Parathyroid adenoma (tissue), 2 donors: ENCODE results near the gene URAD.

Source experiments
- H2AFZ ChIP-seq: fragments of 300-600 bp; sonication (generic); one replicate; pipeline ENCODE4 v1.7.0; 2017; ENCODE audit warnings: antibody characterized with exemption, mild to moderate bottlenecking
- H3K27ac ChIP-seq: fragments of 300-600 bp; sonication (generic); one replicate; pipeline ENCODE4 v1.7.0; 2017
- H3K27me3 ChIP-seq: fragments of 300-600 bp; sonication (generic); one replicate; pipeline ENCODE4 v1.7.0; 2017; ENCODE audit warnings: low read length; ENCODE audit not compliant: control insufficient read depth, insufficient read depth
- H3K36me3 ChIP-seq: fragments of 300-600 bp; sonication (generic); one replicate; pipeline ENCODE4 v1.7.0; 2017; ENCODE audit warnings: low read length; ENCODE audit not compliant: control insufficient read depth, insufficient read depth
- H3K4me1 ChIP-seq: fragments of 300-600 bp; sonication (generic); one replicate; pipeline ENCODE4 v1.7.0; 2017; ENCODE audit warnings: control low read depth
- H3K4me2 ChIP-seq: fragments of 300-600 bp; sonication (generic); one replicate; pipeline ENCODE4 v1.7.0; 2017; ENCODE audit warnings: low read length
- H3K4me3 ChIP-seq: fragments of 300-600 bp; sonication (generic); one replicate; pipeline ENCODE4 v1.7.0; 2017; ENCODE audit warnings: low read depth, low read length
- H3K79me2 ChIP-seq: fragments of 300-600 bp; sonication (generic); one replicate; pipeline ENCODE4 v1.7.0; 2017; ENCODE audit warnings: control low read depth
- H3K9ac ChIP-seq: fragments of 300-600 bp; sonication (generic); one replicate; pipeline ENCODE4 v1.7.0; 2017; ENCODE audit warnings: mild to moderate bottlenecking
- H3K9me3 ChIP-seq: fragments of 300-600 bp; sonication (generic); one replicate; pipeline ENCODE4 v1.7.0; 2017; ENCODE audit warnings: low read length; ENCODE audit not compliant: control insufficient read depth
- CTCF ChIP-seq: fragments of 300-600 bp; sonication (generic); IDR thresholded peaks from one replicate; pipeline ENCODE4 v1.7.0; 2017; ENCODE audit warnings: antibody characterized with exemption, mild to moderate bottlenecking
- donor health status: primary hyperparathyroidism.

Gene URAD

GRCh38 chr13:27962128-27962841 lies 26.2 kb downstream of the URAD start:
- H3K9ac ChIP-seq = no peak overlapping the region
- H3K4me3 ChIP-seq = no peak overlapping the region
- peaks cover 22% of the 10 kb centered on the region for H3K27me3 ChIP-seq
- no peaks in the 10 kb centered on the region for H3K36me3 ChIP-seq
- no peak for TF ChIP-seq CTCF
- no peaks in the 10 kb centered on the region for H3K79me2 ChIP-seq
- no peak overlapping the region for H3K27ac ChIP-seq
- H2AFZ ChIP-seq = no peak overlapping the region
- H3K4me1 ChIP-seq = no peaks in the 10 kb centered on the region
- H3K9me3 ChIP-seq = no peaks in the 10 kb centered on the region
- H3K4me2 ChIP-seq = no peak overlapping the region

- no peaks in the 10 kb centered on the region for H3K4me1 ChIP-seq
- H3K36me3 ChIP-seq = no peaks in the 10 kb centered on the region
- peaks cover 22% of the 10 kb centered on the region for H3K27me3 ChIP-seq
Measured at GRCh38 chr13:27961227-27962085, 27.0 kb downstream of the URAD start.

GRCh38 chr13:27960362-27961226 lies 27.9 kb downstream of the URAD start:
- no peaks in the 10 kb centered on the region for H3K4me1 ChIP-seq
- H3K79me2 ChIP-seq = no peaks in the 10 kb centered on the region
- H3K9ac ChIP-seq = no peak overlapping the region

More at GRCh38 chr13:27961227-27962085, 27.0 kb downstream of the URAD start:
- Histone ChIP-seq H2AFZ (no peak overlapping the region), H3K9me3 (no peaks in the 10 kb centered on the region), H3K9ac (no peak overlapping the region), H3K4me3 (no peak overlapping the region), H3K79me2 (no peaks in the 10 kb centered on the region), H3K27ac (no peak overlapping the region), H3K4me2 (no peak overlapping the region)
- no peak for TF ChIP-seq CTCF

GRCh38 chr13:27959976-27960361 lies 28.5 kb downstream of the URAD start:
- no peak for TF ChIP-seq CTCF
- Histone ChIP-seq H3K79me2 (no peaks in the 10 kb centered on the region), H3K4me2 (no peak overlapping the region), H3K27ac (no peak overlapping the region), H3K36me3 (no peaks in the 10 kb centered on the region), H2AFZ (no peak overlapping the region), H3K9me3 (no peaks in the 10 kb centered on the region), H3K4me3 (no peak overlapping the region), H3K9ac (no peak overlapping the region), H3K27me3 (peaks cover 23% of the 10 kb centered on the region), H3K4me1 (no peaks in the 10 kb centered on the region)

More at GRCh38 chr13:27960362-27961226, 27.9 kb downstream of the URAD start:
- Histone ChIP-seq H3K4me2 (no peak overlapping the region), H3K27ac (no peak overlapping the region), H3K36me3 (no peaks in the 10 kb centered on the region), H3K9me3 (no peaks in the 10 kb centered on the region), H3K27me3 (peaks cover 21% of the 10 kb centered on the region), H3K4me3 (no peak overlapping the region), H2AFZ (no peak overlapping the region)
- no peak for TF ChIP-seq CTCF
